GM19463 (cell line): ENCODE measurements around the gene RPL10A.

Source experiments
- ATAC-seq: cut with Tn5 transposase; IDR thresholded peaks from one replicate; pipeline ENCODE4 v1.9.1; 2021; ENCODE audit warnings: mild to moderate bottlenecking, moderate library complexity; ENCODE audit not compliant: unreplicated experiment

The RPL10A gene

DNA sequence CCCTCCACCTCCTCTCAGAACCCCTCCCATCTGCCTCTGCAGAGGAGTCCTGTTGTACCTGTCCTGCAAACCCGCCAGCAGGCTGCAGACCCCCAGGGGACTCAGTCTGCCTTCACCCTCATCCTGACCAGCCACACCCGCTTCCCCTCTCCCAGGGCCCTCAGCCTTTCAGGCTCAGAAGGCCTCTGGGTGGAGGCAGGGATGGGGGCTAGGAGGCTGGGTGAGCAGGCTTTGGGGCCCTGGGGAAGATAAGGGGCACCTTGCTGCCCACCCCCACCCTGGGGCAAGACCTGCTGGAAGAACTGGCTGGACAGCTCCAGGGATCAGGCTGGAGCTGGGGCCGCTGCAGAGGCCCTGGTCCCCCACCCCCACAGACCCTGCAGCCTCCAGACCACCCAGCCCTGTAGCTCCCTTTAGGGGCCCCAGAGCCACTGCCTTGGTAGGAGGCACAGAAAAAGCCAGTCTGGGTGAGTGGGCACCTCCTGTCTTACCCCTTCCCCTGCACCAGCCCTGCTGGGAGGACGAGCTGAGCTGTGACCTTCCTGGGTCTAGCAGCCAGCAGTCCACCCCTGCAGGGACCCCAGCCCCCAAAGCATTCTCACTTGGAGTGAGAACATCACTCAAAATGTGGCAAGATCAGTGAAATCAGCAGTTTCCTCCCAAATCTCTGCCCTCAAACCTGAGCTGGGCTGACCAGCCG lies 23.5 kb downstream of the RPL10A start:
- ATAC-seq: no peak

DNA sequence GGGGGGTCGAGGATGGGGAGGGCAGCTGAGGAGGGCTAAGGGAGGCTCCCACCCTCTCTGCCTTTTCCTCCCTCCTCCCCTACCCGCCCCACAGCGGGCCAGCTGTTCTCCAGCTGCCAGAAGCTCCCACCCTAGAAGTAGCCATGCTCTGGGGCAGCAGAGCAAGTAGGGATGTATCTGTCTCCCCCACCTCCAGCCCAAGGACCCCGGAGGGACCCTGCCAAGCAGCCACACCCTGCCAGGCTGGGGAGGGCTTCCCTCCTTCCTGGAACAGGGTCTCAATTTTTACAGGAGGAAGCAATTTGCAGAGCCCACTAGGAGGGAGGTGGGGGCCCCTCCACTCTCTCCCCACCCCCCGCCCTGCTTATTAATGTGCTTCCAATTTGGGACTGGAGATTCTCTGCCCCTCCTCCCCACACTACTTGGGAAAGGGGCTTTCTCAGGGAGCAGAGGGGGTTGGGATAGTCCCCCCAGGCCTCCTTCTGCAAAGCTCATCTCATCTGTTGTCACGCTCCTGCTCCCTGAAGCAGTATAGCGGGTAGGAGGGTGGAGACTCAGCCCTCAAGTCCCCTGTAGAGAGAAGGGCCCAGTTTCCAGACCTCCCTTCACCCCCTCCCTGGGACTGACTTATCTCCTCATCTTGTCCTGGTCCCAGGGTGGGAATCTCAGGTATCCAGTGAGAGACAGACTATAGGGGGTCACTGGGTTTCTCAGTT lies 24.2 kb downstream of the RPL10A start:
- ATAC-seq: no peak

DNA sequence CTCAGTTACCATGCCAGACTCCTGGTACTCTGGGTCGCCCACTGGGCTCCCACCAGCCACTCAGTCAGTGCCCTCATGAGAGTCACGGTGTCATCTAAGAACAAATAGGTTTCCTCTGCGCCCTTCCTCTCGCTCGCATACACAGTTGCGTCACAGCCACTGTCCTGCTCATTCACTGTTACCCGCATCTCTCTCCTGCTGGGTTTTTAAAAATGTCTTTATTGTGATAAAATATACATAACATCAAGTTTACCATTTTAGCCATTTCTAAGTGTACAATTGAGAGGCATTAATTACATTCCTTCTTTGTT lies 24.7 kb downstream of the RPL10A start:
- ATAC-seq: no peak

DNA sequence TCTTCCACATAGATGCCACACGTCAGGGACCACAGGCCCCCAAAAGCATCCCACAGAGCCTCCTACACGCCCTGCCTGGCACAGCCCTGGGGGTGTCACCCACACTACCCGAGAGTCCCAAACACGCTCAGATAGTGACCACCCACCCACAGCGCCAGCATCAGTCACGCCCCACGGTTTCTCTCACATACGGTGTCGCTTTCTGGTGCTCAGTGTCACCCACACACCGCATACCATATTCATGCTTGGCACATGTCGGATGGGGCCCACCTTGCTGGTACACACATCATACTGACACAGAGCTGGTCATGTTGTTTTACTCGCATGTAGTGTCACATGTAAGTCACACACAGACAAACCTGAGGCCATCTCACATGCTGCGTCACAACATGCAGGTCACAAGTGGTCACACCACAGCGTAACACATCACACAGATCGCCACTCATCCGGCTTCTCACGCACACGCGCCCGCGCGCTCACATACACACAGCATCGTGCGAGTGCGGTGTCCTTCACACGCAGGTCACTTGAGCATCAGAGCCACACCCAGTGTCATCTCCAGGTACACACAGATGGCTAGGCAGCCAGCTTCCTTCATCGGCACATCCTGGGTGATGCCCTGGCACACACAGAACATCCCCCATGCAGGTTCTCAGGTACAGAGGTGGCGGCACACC lies 25.2 kb downstream of the RPL10A start:
- ATAC-seq: no peak

DNA sequence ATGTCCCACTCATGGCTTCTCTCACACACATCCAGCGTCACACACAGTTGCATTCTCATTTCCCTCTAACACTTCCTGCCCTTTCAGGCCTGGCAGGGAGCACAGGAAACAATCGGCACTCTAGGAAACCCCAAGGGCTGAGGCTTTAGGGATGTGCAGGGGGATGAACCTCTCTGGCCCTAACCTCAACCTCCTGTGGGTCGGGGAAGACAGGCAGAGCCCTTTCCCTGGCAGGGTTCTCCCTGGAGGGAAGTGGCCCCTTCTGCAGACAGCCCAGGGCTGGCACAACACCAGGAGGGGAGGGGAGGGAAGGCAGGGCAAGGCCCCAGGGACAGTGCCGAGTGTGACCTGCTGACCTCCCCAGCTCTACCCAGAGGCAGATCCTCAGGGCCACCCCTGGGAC lies 26.0 kb downstream of the RPL10A start:
- ATAC-seq: no peak

DNA sequence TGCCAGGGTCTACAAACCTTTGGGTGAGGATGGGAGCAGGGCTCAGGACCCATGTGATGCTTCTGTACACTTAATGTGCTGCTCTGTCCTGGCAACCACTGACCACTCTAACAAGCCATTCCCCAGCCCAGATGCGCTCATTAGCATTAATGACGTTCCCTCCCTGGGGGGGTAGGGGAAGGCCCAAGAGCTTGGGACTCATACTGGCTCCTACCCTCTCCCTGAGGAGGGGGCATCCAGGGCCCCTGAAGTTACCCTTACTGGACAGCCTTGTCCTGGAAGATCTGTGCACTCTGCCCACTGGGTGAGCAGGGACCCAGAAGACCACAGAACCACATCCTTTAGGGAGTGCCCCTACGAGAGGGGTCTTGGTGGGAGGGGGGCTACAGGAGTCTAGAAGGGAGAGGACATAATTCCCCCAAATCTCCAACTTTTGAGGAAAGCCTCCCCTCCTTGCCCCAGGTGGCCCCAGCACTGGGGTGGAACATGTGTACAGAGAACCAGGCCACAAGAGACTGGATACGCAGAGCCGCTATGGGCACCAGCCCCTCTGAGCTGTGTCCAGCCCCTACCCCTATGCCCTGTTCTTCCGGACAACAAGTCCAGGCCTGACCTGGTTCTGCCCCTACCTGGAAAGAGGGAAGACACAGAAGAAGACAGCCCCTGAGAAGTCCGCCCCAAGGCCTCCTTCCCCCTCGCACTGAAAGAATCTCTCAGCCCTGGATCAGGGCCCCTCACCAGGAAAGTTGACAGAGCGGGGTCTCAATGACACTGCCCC lies 27.2 kb downstream of the RPL10A start:
- no peak for ATAC-seq

DNA sequence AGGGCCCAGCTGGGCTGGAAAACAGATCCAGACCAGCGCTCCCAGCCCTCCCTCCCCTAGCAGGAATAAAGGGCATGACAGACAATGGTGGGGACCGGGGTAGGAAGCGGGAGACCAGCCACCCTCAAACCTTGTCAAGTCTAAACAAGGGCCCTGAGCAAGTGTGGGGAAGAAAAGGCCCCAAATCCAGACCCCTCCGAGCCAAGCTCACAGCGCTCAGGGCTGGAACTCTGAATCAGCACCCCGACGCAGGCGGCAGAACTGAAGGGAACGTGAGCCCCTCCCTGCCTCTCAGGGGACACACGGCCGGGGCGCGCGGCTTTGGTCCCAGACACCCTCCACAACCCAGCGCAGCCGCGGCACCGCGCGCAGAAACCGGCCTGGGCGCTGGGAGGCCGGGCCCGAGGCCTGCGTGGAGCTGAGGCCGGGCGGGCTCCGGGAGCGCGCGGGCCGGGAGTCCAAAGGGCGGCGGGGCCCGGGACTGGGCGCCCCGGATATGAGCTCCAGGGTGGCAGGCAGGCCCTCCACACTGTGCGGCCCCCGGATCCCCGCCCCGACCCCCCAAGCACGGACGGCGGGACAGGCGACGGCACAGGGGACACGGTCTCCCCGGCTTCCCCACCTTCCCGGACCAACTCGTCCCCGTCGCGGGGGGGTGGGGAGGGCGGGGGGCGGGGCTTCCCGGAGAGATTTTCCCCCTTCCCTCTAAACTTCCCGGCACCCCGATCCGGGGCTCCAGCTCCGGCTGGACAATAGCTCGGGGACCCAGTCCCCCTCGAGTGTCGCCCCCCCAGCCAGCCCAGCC lies 28.0 kb downstream of the RPL10A start:
- no peak for ATAC-seq

DNA sequence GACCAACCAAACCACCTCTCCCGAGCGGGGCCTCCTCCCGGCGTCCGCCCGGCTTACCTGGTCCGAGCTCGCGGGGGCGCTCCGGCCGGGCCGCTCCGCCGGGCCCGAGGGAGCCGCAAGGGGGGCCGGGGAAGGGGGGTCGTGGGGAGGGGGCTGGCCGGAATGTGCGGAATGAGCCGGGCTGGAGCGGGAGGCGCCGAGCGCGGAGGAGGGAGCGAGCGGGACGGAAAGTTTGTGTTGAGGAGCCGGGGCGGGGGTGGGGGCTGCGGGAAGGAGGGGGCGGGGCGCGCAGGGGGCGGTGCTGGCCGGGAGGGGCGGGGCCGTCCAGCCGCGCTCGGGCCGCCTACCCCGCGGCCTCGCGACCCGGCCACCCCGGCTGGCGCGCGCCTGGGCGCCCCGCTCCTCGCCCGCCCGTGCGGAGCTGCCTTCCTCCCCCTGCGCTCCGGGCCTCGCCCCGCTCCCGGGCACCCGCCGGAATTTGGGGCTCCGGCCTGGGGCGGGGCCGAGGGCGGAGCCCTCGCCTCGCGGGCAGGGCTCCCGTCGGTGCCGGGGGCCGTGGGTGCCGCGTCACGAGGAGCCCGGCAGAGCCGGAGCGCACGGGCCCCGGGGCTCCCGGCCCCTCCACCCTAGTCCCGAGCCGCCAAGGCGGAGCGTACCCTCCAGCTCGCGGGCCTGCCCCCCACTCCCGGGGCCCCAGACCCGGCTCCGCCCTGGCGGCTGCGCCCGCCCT lies 28.8 kb downstream of the RPL10A start, which contains the start of gene TEAD3:
TSS of gene TEAD3 (minus strand) at position 239 of the 730 bp plus-strand sequence.
- ATAC-seq: peak; percentile 62

DNA sequence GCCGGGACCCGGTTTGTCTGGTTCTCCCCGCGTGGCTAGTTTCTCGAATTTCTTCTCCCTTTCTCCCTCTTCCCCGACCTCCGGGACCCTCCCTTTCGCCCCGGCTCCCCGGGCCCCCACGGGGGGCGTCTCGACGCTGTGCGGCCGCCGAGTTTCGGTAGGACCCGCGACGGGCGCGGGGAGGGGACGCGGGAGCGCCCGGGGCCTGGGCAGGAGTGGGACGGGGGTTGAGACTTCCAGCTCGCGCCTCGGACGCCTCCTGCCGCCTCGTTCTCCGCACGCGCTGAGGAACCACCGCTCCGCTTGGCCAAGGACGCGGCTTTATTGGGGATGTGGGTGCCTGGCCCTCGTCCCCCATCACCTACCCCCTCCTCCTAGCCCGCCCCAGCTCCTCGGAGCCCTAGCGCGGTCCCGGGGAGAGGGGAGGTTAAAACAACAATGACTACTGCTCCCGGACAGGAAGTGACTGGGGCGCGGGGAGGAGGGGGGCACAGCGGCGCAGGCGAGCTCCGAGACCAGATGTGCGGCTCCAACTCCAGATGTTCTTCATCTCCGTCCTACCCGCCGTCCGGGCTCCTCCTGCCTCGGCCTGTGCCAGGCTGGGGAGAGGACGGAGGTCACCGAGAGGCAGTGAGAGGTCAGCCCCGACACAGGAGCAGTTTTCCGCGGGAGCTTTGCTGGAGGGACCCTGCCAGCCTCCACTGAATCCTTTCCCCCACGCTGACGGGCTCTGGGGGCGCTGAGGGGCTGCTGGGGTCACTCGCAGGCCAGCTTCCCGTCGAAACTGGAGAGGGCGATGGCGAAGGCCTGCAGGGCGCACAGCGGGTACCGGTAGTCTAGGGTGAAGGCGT lies 29.6 kb downstream of the RPL10A start:
- ATAC-seq: no peak

DNA sequence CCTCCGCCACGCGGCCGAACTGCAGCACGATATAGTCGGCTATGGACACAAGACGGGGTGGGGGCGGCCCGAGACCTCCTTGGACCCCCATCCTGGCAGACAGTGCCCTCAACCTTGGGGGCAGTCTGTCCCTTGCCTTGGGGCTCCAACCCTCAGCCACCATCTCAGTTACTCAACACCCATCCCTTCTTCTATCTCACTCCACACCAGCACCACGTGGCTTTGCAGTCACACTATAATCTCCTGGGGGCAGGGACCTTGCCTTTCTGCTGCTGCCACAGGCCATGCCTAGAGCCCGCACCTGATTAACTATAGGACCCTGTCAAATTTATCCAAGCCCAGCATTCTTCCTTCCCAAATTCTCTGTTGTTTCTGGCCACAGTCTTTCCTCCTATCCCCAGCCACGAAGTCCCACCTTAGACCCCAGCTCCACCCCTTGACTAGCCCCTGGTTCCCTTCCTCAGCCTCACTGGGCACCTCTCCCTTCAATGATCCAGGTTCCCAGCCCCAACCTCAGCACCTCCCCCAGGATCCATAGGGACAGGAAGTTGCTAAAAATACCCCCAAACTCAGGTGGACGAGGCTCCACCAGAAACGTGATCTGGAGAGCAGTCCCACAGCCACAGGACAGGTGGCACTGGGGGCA lies 30.3 kb downstream of the RPL10A start:
- ATAC-seq: no peak

DNA sequence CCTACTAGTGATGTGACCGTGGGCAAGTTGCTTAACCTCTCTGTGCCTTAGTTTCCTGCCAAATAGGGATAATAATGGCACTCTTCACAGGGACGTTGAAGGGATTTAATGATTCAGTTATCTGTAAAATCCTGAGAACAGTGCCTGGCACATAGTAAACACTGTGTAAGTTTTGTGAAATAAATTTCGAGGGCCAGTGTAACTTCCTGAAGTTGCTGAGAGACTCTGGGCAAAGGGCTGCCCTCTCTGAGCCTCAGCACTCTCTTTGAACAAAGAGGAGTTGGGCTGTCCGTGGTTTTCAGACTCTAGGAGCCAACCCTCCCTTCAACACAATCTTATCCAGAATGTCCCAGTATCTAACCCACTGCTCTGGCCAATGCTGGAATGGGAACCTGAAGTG lies 31.2 kb downstream of the RPL10A start:
- no peak for ATAC-seq

DNA sequence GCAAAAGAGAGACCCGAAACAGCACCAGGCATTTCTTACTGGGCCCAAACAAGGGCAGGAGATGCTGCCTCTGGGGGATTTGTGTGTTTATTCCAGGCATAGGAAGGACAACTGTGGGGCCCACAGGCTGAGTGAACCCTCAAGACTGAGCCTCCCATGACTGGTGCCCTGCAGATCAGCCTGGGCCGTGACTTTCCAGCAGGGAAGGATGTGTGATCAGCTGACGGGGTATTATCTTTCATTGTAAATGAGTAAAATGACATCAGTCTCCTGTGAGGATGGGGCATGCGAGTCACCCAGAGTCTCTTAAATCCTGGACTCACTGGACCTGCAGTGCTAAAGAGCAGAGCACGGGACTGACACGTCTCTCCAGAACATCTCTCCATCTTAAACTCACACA lies 32.6 kb downstream of the RPL10A start:
- ATAC-seq: no peak

DNA sequence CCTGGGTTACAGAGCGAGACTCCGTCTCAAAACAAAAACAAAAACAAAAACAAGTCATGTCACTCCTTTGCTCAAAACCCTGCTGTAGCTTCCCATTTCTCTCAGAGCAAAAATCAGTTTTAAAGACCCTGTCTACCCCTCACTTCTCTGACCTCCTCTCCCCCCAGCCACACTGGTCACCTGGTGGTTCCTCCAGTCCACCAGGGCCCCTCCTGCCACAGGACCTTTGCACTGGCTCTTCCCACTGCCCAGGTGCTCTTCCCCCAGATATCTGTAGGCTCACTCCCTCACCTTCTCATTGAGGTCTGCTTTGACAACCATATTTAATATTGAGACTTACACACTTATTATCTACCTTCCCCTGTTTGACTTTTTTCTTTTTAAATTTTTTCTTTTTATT lies 33.6 kb downstream of the RPL10A start:
- ATAC-seq: no peak

DNA sequence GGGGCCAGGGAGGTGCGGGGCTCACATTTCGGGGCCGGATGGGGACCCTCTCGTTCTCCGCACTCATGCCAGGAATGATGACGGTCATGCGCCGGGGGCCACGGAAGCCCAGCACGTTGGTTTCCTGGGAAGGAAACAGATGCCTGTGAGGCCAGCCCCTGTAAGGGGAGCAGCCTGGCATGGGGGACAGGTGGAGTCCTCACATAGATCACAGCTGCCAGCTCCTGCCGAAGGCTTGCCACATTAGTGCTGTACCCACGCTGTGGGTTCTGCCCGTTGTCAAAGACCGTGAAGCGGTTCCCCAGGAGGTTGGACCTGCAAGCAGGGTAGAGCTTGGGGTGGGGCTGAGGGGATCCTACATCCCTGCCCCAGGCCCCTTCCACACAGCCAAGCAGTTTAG lies 35.3 kb downstream of the RPL10A start:
- no peak for ATAC-seq

DNA sequence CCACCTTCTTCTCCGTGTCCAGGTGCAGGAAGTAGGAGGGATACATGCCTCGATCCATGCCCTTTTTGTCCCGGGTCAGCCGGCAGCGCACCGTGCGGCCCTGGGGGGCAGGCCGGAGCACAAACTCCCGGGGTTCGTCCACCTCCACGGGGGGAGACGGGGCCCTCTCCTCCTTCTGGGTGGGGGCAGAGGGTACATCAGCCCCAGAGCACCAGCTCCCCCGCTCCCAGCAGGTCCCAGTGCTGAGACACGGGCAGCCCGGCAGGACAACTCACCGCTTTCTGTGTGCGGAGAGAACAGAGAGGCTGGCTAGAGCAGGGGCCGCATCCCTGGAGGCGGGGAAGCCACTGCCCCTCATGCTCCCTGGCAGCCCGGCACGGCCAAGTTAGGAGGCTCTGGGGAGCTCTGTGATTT lies 37.8 kb downstream of the RPL10A start:
- ATAC-seq: no peak

DNA sequence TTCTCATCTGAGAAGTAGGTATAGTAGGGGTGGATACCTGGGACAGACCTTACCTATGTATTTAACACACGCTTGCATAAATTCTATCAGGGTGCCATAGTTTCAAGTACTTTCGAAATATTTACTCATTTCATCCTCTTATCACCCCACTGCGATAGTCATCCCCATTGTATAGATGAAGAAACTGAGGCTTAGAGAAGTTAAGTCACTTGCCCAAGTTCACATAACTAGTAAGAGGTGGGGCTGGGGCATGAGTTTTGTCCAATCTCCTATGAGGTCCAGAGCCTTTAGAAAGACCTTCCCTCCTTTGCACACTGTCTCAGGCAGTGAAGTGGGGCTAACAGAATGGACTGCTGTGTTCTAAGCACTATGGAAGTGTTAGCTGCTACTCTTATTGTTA lies 38.3 kb downstream of the RPL10A start:
- ATAC-seq: no peak

DNA sequence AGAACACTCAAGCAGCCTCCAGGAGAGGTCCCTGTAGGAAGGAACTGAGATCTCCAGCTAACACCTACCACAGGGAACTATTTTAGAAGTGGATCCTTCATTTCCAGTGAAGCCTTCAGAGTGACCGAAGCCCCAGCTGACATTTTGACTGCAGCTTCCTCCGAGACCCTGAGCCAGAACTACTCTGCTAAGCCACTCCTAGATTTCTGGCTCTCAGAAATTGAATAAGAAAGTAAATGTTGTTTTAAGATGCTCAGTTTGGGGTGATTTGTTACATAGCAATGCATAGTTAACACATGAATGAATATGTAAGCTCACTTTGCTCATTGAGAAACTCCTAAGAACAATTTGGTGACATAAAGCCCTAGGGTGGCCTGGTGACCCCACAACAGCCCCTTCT lies 39.0 kb downstream of the RPL10A start:
- no peak for ATAC-seq

DNA sequence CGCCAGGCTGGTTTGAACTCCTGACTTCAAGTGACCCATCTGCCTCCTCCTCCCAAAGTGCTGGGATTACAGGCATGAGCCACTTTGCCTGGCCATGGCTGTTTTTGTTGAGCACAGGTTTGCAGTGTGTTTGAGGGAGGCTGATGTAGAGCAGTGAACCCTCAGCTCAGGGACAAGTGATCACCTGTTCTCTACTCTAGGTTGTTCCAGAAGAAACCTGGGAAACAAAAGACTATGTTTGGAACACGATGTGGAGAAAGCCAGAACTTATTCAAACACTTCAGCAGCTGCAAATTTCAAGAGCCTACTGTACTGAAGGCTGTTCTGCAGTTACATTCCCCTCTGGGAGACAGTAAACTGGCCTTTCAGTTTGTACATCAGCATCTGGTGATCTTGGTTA lies 39.8 kb downstream of the RPL10A start:
- no peak for ATAC-seq

DNA sequence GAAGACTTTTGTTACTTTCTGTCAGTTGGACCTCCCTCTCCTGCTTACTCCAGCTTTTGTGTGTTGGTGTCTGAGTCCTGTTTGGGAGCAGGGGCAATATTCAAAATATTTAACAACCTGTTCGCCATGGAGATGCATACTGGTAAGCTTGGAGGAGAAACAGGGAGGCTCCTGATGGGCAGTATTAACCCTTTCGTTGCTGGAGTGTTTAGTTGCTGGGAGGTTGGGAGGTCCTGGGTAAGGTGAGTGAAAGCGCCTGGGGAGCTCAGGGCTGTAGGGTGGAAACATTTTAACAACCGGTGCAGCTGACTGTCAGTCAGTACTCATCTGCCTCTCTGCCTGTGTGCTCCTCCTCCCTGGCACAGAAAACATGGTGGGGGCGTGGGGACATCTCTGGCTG lies 40.3 kb downstream of the RPL10A start:
- no peak for ATAC-seq
